HL-60 (cell line): Measurements from ENCODE around the gene SLCO2A1.

Source experiments
- DNase-seq, 2 experiments: peaks; one replicate each; pipeline ENCODE4 v3.0.0-alpha.2; 2010 to 2020; ENCODE audit warnings: low read depth in 1 of 2, low spot score in 1 of 2
- H3K27ac ChIP-seq: fragments of 250-450 bp; sonication (Bioruptor Pico); replicated peaks from 2 replicates; pipeline ENCODE4 v1.5.1; 2020; ENCODE audit warnings: mild to moderate bottlenecking, moderate library complexity
- H3K27me3 ChIP-seq: fragments of 250-450 bp; sonication (Bioruptor Pico); 2 replicates; pipeline ENCODE4 v1.5.1; 2021; ENCODE audit warnings: mild to moderate bottlenecking, moderate library complexity; ENCODE audit not compliant: insufficient read depth, poor library complexity, severe bottlenecking
- H3K4me3 ChIP-seq: replicated peaks from 2 replicates; pipeline ENCODE4 v1.5.1; 2011; ENCODE audit warnings: mild to moderate bottlenecking, control low read depth, low read length; ENCODE audit not compliant: insufficient read depth
- GABPA ChIP-seq: IDR thresholded peaks from 2 replicates; pipeline ENCODE4 v1.6.1; 2012; ENCODE audit warnings: low read depth
- POLR2AphosphoS5 ChIP-seq: IDR thresholded peaks from 2 replicates; pipeline ENCODE4 v1.6.1; 2012; ENCODE audit warnings: low read depth
- SPI1 ChIP-seq: IDR thresholded peaks from 2 replicates; pipeline ENCODE4 v1.6.1; 2012; ENCODE audit warnings: low read depth, mild to moderate bottlenecking, borderline replicate concordance
- TF ChIP-seq, protein P1 (sequence below): IDR thresholded peaks from one replicate; pipeline ENCODE4 v1.5.1; 2011; ENCODE audit warnings: low read length, control low read depth, inconsistent platforms; ENCODE audit not compliant: insufficient read depth
- TF ChIP-seq, protein P2 (sequence below): IDR thresholded peaks from 2 replicates; pipeline ENCODE4 v1.6.1; 2012; ENCODE audit warnings: low read depth; ENCODE audit not compliant: insufficient replicate concordance

SLCO2A1 gene

DNA sequence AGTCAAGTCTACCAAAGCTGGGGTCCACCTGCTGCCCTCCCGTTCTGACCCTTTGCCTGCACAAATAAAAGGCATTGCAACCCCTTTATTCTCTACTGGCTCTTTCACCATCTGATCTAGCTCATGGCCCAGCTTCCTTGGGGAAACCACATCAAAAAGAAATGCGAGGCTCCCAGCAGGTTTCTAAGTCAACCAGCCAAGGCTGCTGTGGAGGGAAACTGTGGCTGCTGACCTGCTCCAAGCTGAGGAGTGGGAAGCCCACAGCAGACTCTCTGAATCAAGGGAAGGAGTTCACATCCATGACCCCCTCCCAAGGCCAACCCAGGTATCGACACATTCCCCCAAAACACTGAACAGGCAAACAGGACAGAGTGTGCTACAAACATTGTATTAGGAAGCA, 25.2 kb upstream of the SLCO2A1 start:
- Histone ChIP-seq H3K27ac (no peak overlapping the region), H3K4me3 (no peak overlapping the region)
- TF ChIP-seq, protein P1, sequence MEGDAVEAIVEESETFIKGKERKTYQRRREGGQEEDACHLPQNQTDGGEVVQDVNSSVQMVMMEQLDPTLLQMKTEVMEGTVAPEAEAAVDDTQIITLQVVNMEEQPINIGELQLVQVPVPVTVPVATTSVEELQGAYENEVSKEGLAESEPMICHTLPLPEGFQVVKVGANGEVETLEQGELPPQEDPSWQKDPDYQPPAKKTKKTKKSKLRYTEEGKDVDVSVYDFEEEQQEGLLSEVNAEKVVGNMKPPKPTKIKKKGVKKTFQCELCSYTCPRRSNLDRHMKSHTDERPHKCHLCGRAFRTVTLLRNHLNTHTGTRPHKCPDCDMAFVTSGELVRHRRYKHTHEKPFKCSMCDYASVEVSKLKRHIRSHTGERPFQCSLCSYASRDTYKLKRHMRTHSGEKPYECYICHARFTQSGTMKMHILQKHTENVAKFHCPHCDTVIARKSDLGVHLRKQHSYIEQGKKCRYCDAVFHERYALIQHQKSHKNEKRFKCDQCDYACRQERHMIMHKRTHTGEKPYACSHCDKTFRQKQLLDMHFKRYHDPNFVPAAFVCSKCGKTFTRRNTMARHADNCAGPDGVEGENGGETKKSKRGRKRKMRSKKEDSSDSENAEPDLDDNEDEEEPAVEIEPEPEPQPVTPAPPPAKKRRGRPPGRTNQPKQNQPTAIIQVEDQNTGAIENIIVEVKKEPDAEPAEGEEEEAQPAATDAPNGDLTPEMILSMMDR: no peak
- no peak for TF ChIP-seq SPI1
- TF ChIP-seq GABPA: no peak
- no peak for TF ChIP-seq POLR2AphosphoS5
- TF ChIP-seq, protein P2, sequence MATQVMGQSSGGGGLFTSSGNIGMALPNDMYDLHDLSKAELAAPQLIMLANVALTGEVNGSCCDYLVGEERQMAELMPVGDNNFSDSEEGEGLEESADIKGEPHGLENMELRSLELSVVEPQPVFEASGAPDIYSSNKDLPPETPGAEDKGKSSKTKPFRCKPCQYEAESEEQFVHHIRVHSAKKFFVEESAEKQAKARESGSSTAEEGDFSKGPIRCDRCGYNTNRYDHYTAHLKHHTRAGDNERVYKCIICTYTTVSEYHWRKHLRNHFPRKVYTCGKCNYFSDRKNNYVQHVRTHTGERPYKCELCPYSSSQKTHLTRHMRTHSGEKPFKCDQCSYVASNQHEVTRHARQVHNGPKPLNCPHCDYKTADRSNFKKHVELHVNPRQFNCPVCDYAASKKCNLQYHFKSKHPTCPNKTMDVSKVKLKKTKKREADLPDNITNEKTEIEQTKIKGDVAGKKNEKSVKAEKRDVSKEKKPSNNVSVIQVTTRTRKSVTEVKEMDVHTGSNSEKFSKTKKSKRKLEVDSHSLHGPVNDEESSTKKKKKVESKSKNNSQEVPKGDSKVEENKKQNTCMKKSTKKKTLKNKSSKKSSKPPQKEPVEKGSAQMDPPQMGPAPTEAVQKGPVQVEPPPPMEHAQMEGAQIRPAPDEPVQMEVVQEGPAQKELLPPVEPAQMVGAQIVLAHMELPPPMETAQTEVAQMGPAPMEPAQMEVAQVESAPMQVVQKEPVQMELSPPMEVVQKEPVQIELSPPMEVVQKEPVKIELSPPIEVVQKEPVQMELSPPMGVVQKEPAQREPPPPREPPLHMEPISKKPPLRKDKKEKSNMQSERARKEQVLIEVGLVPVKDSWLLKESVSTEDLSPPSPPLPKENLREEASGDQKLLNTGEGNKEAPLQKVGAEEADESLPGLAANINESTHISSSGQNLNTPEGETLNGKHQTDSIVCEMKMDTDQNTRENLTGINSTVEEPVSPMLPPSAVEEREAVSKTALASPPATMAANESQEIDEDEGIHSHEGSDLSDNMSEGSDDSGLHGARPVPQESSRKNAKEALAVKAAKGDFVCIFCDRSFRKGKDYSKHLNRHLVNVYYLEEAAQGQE: no peak

DNA sequence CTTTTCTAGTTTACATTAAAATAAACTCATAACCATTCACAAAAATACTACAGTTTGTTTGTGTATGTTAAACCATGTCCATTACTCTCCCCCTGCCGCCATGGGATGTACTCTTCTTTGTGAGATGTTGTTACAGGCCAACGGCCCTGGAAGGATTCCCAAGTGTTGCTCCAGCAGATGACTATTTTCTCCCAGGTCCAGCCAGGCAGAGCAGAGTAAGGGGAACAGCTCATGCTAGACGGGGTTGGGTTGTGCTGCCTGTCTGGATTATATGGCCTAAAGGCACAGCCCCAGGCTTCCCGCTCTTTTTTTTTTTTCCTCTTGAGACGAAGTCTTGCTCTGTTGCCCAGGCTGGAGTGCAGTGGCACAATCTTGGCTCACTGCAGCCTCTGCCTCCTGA, 24.5 kb upstream of the SLCO2A1 start:
- Histone ChIP-seq H3K4me3 (no peak overlapping the region), H3K27ac (no peak overlapping the region), H3K27me3 (no peaks in the 10 kb centered on the region)
- TF ChIP-seq GABPA: no peak
- TF ChIP-seq, protein P1: no peak
- TF ChIP-seq POLR2AphosphoS5: no peak
- TF ChIP-seq, protein P2: no peak
- TF ChIP-seq SPI1: no peak
- DNase-seq: no peak

More for the DNA sequence above, 25.2 kb upstream of the SLCO2A1 start:
- DNase-seq: no peak
- H3K27me3 ChIP-seq: no peaks in the 10 kb centered on the region

DNA sequence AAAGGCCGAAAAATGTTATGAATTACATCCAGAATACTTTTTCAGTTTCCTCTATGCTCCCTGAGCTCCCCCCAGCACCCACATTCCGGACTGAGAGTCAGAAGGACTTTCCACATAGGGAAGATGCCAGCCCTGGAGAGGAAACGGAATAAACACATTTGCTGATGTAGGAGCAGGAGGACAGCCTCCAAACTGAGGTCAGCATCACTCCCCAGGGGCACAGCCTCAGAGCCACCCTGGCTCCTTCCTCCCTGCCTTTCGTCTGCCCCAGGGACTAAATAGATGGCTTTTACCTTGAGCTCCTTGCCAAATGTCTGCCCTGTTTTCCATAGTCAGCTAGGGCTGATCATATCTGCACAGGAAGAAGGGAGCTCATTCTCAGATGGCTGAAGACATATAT, 22.6 kb upstream of the SLCO2A1 start:
- Histone ChIP-seq H3K4me3 (no peak overlapping the region), H3K27ac (no peak overlapping the region), H3K27me3 (no peaks in the 10 kb centered on the region)
- TF ChIP-seq, protein P2: no peak
- TF ChIP-seq SPI1 (no peak), POLR2AphosphoS5 (no peak), GABPA (no peak)
- TF ChIP-seq, protein P1: no peak
- DNase-seq: no peak
